ENCODE data around the gene LRRC63.
"Not testable (repeated sequence)": the region's sequence is repeated elsewhere in the genome, so short reads cannot be mapped to it uniquely, and the experiment has no call there.

Gene LRRC63

GRCh38 chr13:46270416-46270815, 58.7 kb downstream of the LRRC63 start:
- POLR2A ChIA-PET (ENCODE audit: low non-redundant PET): no interaction called here
- CTCF ChIA-PET: no interaction called here
- TF ChIP-seq CTCF (conservative IDR thresholded peaks at IDR 0.05; ENCODE audit: low read depth): no peak
- DNase-seq (ENCODE audit: low spot score): no peak
- no peak overlapping the region for H3K27ac ChIP-seq

- no peak overlapping the region for H3K27ac ChIP-seq
- DNase-seq (ENCODE audit: low spot score): no peak
- no peak for TF ChIP-seq CTCF (conservative IDR thresholded peaks at IDR 0.05; ENCODE audit: low read depth)
- ChIA-PET CTCF (no interaction called here), POLR2A (ENCODE audit: low non-redundant PET) (no interaction called here)
Measured at GRCh38 chr13:46274094-46274698, 62.5 kb downstream of the LRRC63 start.

- no peak overlapping the region for H3K27ac ChIP-seq
- POLR2A ChIA-PET (ENCODE audit: low non-redundant PET): no interaction called here
- TF ChIP-seq CTCF (conservative IDR thresholded peaks at IDR 0.05; ENCODE audit: low read depth): no peak
- CTCF ChIA-PET: interaction anchor here (0.6 kb wide), 1 partner anchor 39 kb away, joined by 3 read pairs; no protein-coding TSS in a partner anchor
- DNase-seq (ENCODE audit: low spot score): no peak
Measured at GRCh38 chr13:46278474-46278873, 66.7 kb downstream of the LRRC63 start.

GRCh38 chr13:46281779-46282178, 70.1 kb downstream of the LRRC63 start:
- no peak for TF ChIP-seq CTCF (conservative IDR thresholded peaks at IDR 0.05; ENCODE audit: low read depth)
- no peak overlapping the region for H3K27ac ChIP-seq
- no peak for DNase-seq (ENCODE audit: low spot score)
- ChIA-PET CTCF (no interaction called here), POLR2A (ENCODE audit: low non-redundant PET) (no interaction called here)

GRCh38 chr13:46283912-46284824, 72.4 kb downstream of the LRRC63 start:
- ChIA-PET CTCF (interaction anchor here (1.0 kb wide), 1 partner anchor 28 kb away, joined by 4 read pairs; no protein-coding TSS in a partner anchor), POLR2A (ENCODE audit: low non-redundant PET) (interaction anchor here (0.6 kb wide), 1 partner anchor 391 kb away, joined by 6 read pairs; no protein-coding TSS in a partner anchor)
- not testable (repeated sequence) for DNase-seq (ENCODE audit: low spot score); H3K27ac ChIP-seq

GRCh38 chr13:46286972-46287371, 75.2 kb downstream of the LRRC63 start:
- no peak overlapping the region for H3K27ac ChIP-seq
- CTCF ChIA-PET: no interaction called here
- POLR2A ChIA-PET (ENCODE audit: low non-redundant PET): no interaction called here
- no peak for TF ChIP-seq CTCF (conservative IDR thresholded peaks at IDR 0.05; ENCODE audit: low read depth)
- DNase-seq (ENCODE audit: low spot score): no peak

Data from RWPE1 (cell line).